Muscle of back (tissue), 11 donors: ENCODE data around the gene ADAMTS2. TPM values are rescaled to one million over a fixed set of nuclear protein-coding genes. Genes with fewer than 3 reads are reported as not detected.

Experiments
- DNase-seq, 3 donors: peaks; one replicate each; pipeline versions ENCODE4 v3.0.0 to v3.0.0-alpha.2; 2013
- polyA plus RNA-seq, 10 donors: library from polyadenylated mRNA; unstranded; fragments of 120-200 nt; gene quantifications; one replicate each; pipeline ENCODE4 v1.2.1, GENCODE V29; 2013; ENCODE audit not compliant: insufficient read length in 10 of 10

The ADAMTS2 gene
- polyA plus RNA-seq, 10 donors = 26.0 to 52.8 (median 42.1) TPM

DNA sequence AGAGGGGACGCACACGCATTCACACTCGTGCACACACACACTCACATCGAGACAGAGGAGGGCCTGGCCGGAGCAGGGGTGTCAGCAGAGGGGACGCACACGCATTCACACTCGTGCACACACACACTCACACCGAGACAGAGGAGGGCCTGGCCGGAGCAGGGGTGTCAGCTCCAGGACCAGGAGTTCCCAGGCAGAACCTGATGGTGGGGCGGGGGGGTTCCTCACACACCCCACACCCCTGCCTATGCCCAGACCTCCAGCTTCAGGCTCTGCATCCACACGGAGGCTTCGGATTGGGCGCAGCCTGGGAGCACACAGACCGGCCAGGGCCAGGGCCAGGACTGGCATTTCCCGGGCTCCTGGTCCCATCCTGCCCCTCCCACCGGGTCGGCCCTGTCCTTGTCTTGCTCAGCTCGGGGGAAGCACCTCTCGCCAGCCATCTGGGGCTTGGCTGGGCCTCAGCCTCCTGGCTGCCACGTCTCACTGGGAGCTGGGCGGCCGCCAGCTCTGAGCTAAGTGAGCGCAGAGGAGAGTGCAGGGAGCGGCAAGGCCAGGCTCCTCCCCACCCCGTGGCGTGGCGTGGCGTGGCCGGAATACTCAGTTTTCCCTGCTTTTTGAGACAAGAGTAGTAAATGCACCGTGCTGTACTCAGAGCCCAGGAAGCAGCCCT lies 31.3 kb downstream of the ADAMTS2 start:
- peak; percentile 90 to 97 (median 93) for DNase-seq

DNA sequence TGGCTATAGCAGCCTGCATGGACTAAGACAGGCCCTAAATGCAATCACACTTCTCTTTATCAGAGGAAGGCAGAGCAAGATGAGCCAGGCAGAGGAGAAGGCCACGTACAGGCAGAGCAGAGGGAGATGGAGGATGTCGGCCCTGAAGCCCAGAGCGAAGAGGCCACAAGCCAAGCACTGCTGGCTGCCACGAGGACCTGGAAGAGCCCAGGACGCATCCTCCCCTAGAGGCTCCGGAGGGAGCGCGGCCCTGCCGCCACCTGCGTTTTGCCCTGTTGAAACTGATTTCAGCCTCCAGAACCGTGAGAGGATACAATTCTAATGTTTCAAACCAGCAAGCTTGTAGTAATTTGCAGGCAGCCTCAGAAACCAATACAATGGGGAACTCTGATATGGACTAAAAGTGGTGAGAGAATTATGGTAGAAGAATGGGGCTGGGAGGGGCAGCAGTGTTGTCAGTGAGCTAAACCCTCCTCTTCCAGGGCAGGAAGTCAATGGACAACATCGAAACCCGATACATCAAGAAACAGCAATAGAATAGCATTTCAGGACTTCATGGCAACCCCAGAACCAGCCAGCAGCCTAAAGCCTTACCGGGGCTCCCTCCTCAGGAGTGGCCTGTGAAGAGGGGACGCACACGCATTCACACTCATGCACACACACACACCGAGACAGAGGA lies 32.6 kb downstream of the ADAMTS2 start:
- DNase-seq = no peak

DNA sequence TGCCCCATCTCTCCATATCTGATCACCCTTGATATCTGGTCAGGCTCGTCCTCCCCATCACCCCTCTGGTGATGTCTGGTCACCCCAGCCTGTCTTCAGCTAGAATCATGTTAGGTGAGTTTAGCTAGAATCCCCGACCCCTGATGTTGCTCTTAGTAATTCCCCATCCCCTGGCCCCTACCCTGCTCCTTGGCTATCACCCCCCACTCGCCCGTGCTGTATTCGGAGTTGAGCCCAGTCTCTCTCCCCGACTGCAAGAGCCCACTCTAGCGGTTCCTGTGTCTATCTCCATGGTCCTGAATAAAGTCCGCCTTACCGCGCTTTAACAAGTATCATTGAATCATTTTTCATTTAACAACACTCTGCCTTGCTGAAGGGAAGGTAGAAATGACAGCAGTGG lies 33.7 kb downstream of the ADAMTS2 start:
- no peak for DNase-seq

DNA sequence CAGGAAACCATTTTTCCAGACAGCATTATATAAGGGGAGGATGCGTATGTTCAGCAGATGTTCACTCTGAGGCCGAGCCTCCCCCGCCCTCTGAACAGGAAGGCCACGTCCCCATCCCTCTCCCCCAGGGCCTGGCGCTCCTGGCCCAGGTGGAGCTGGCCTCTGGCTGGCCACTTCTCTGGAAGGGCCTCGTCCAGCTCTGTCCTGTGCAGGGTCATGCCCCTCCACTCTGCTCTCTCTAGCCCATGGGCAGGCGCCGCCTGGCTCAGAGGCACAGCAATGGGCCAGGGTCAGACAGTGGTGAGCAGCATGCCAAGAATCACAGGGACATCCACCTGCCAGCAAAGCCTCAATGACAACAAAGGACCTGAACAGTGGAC lies 34.2 kb downstream of the ADAMTS2 start:
- no peak for DNase-seq

DNA sequence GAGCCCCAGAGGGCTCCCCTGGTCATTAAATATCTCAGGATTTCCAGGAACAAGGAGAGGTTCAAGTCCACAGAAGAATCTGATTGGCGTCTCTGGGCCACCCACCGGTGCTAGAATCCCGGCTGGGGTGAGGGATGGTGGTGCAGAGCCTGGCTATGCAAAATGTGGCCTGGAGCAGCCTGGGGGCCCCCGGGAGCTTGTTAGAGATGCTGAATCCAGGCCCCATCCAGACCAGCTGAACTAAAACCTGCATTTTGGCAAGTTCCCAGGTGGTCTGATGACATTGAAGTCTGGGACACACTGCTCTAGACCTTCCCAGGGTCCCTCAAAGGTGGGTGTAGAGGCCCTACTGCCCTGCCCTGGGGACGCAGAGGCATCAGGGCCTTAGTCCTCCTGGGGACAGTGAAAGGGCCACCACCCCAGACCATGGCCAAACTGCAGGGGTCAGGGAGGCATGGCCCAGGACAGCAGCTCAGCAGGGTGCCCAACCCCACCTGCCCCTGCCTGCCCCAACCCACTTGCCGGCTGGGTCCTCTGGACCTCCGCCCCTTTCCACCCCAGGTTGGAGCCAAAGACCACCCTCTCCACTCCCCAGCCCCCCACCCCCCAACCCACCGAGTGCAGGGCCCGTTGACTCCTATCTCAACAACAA lies 34.7 kb downstream of the ADAMTS2 start:
- DNase-seq = no peak

DNA sequence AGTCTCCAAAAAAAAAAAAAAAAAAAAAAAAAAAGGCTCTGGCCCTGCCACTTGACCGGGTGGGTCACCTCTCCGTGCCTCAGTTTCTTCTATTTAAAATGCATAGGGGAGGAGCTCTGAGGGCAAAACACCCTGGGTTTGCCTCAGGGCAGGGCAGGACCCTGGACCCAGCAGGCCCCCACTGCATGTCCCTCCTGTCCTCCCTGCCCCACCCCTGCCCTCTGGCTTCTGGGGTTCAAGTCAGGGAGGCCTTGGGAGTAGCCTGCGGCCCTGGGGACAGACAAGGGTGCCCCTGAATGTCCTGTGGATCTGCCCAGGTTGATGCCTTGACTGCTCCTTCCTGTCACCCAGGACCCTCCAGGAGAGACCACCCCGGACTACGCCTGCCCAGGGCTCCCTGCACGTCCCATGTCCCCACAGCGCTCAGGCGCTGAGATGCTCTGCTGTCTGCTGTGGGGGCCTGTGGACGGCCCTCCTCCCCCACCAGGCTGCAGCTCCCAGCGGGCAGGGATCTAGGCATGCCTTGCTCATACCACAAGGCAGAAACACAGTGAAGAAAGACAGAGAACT lies 35.4 kb downstream of the ADAMTS2 start:
- no peak for DNase-seq

DNA sequence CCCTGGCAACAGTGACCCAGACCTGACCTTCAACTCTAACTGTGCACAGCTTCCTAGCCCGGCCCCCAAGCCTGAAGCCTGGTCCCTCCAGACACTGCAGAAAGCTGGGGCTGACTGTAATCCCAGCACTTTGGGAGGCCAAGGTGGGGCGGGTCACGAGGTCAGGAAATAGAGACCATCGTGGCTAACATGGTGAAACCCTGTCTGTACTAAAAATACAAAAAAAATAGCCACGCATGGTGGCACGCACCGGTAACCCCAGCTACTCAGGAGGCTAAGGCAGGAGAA lies 35.9 kb downstream of the ADAMTS2 start:
- no peak for DNase-seq

DNA sequence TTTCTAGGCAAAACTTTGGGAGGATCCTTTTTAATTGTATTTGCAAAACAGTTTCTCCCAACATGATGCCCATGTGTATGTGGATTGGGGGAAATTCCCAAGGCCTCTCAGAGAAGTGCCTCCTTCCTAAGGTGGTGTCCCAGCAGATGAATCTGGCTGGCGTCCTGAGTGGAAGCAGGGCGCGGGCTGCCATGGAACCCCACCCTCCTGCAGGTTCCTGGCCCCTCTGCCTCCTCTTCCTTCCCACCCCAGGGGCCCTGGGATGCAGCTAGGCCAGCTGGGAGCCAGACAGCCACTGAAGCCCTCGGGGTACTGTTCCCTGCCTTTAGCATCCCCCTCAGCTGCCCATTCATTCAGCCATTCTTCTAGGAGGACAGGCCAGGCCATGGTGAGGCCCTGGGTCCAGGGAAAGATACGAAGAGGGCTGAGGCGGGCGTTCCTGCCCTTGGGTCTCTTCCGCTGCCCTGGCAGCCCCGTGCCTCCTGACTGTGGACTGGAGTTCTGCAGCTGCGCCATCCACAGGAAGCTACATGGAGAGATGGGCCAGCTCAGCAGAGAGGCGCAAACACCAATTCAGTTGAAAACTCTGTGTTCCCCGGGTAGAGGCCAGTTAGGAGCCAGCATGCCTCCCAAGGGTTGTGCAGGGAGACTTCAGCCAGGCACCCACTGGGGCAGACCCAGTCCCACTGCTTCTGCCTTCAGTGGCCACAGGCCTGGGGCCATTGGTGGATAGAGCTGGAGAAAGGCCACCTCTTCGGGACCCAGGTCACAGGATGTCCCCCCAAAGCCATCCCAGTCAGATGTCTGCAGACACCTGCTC lies 36.5 kb downstream of the ADAMTS2 start:
- DNase-seq = no peak

DNA sequence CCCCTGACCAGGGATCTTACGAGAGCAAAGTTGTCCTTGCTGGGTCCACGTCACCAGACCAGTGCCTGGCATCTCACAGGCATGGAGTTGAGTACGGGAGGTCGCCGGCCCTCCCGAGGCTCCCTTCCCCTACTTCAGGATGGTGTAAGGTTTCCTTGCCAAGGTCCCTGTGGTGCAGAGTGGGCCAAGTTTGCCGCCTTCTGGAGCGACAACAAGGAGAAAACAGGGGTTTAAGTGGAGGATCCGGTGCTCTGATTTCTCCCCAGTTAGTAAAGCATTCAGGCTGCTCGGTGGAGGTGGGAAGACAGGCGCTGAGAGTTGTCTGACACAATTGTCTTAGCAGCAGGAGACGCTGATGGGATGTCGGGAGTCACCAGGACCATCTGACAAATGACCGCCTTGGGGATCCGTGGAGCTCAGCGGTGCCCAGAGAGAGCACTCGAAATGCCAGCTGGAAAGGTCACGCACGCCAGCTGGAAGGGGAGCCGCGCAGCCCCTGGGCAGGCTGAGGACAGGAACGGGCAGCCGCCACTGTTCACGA lies 37.3 kb downstream of the ADAMTS2 start:
- no peak for DNase-seq

DNA sequence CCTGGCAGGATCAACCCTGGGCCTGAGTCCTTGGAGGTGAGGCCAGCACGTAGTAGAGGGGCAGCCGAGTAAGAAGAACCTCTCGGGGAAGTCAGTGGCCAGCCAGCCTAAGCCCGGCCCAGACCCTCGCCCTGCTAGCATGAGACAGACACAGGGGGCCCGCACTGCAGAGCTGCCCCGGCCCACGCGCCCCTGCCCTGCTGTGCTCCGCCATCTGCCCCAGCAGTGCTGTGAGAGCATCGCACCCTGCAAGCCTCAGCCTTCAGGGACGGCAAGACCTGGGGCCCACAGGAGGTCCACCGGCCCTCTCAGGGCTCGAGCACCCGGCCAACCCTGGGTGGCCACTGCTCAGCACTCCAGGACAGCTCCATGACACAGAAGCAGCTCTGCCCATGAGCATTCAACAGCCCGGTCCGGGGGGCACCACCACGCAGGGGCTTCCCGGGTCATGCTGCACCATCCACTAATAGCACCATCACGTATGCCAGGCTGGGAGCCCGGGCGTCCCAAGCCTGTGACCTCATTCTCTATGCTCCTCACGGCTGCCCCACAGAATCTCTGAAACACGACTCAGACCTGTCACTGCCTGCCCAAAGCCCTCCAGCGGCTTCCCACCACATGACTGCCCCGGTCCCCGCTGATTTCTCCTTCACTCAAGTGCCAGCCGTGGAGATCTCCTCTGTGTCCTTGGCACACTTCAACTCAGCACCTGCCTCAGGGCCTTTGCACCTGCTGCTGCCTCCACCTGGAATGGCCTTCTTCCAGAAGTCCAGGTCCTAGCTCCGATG lies 38.1 kb downstream of the ADAMTS2 start:
- DNase-seq = no peak

DNA sequence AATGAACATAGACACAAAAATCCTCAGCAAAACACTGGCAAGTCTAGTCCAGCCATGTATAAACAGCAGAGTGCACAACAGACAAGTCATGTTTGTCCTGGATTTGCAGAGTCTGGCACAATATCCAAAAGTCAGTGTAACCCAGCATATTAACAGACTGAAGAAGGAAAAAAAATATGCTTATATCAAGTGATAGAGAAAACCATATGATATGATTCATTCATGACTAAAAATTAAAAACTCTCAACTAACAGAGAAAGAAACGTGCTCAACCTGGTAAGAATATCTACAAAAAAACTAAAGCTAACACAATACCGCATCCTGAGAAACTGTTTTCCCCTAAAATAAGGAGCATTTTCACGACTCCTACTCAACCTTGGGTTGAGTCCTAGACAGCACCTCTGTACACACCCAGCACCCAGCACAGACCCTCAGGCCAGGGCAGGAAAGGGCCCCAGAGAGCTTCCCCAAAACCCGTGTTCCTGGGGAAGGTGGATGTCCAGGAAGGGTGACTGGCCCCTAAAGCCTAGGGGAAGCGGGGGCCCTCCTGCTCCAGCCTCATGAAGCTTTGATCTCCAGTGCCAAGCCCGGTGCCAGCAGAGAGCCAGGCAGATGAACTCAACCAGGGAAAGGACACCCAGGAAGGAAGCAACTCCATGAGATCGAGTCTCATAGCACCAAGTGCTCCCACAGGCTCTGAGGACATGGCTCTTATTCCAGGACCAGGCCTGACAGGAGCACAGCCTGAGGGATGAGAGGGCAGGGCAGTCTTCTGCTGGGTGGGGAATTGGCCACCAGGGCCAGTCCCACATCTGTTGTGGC lies 38.9 kb downstream of the ADAMTS2 start:
- no peak for DNase-seq

DNA sequence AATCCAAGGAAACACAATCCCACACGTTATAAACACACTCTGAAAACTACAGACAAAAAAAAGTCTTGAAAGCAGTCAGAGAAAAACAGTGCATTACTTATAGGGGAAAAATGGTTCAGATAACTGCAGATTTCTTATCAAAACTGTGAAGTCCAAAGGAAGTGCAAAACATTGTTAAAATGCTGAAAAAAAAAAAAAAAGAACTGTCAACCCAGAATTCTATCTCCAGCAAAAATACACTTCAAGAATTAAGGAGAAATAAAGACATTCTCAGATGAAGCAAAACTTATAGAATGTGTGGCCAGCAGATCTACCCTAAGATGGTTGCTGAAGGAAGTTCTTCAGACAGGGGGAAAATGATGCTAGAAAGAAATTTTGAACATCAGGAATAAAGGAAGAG lies 40.4 kb downstream of the ADAMTS2 start:
- no peak for DNase-seq

DNA sequence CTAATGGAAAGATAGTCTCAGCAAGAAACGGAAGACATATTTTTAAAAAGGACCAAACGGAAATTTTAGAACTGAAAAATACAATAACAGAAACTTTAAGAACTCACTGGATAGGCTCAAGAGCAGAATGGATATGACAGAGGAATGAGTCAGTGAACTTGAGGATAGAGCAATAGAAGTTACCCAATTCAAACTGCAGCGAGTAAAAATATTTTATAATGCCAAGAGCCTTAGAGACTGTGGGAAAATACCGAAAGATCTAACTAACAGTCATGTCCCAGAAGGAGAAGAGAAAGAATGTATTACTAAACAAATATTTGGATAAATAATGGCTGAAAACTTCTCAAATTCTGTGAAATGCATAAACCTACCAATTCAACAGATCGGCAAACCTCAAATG lies 40.8 kb downstream of the ADAMTS2 start:
- no peak for DNase-seq

DNA sequence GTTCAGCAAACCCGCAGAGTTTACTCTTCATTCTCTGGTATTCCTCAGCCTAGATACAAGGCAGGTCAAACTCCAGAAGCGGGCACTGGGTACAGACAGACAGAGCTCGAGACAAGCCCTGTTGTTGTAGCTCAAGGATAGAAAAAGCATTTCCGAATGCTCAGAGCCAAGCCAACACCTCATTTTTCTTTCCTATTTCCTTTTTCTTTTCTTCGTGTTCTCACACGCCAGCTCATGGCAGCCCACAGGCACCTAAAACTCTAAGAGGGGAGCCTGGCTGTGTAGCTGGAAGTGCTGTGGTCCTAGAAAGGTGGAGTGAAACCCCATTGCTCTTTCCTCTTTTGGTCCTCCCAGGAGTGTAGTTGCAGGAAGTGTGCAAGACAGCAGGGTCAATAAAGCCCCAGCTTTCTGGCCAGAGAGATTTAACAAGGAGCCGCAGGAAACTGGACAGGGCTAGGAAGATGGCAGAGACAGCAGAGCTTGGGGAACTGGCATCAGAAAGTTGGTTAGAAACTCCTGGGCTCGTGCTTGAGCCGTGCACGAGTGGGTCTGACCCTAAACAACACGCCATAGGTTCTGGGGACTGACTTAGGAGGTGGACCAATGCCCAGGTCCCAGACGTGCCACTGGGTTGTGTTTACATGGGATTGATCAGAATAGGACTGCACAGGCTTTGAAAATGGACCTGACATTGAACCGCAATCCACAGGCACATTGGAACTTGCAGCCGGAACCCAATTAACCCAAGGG lies 41.6 kb downstream of the ADAMTS2 start:
- no peak for DNase-seq

DNA sequence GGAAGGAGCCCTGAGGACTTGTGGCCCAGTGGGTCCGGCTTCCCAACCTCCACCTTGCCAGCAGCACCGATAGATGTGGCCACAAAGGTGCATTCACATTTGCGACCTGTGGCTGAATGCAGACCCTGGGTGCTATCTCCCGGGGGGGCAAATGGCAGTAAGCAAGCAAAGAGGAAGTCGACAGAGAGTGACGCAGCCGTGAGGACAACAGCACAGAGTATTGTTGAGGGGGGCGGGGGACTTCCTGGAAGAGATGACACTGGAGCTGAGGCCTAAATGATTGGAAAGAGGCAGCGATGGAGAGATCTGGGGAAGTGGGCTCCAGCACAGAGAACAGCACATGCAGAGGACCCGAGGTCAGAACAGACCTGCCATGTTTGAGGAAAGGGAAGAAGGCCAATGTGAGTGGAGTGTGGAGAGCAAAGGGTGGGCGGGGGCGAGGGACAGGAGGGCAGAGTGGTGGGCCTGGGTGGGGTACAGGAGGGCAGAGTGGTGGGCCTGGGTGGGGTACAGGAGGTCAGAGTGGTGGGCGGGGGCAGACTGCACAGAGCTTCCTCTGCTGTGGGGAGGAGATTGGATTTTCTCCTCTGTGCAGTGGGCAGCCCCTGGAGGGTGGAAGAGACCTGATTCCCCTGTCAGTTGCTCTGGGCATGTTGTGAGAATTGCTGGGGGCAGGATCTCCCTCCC lies 42.6 kb downstream of the ADAMTS2 start:
- DNase-seq = no peak

DNA sequence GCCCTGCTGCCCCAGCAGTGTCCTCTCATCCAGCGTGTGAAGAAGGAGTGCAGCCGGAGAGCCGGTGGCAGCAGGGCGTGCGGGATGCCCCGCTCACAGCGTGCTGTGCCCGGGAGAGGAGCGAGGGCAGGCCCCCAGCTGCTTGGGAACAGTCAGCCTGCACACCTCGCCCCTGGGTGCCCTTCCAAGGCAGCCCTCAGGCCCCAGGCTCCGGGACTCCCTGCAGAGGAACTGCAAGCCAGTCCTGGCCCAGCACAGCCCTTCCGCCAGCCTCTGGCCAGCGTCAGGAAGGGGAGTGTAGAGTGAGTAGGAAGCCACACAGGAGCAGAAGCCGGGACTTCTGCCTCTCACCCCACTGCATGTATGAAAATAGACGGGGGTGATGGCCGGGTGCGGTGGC lies 43.5 kb downstream of the ADAMTS2 start:
- DNase-seq = no peak

DNA sequence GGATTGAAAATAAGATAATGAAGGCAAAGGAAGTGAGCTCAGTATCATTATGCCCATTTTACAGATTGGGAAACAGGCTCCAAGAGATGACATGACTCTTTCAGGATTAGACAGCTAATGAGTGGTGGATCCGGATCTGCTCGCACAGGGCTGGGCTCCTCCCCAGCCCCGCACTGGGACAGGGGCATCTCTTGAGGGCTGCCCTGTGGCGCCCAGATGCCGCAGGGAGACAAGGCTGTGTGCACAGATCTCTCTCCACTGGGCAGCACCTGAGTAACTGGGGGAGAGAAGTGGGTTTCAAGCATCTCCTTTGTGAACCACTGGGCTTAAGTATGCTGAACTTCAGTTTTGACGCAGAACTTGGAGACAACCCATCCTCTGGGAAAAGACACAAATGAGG lies 43.9 kb downstream of the ADAMTS2 start:
- DNase-seq = no peak

DNA sequence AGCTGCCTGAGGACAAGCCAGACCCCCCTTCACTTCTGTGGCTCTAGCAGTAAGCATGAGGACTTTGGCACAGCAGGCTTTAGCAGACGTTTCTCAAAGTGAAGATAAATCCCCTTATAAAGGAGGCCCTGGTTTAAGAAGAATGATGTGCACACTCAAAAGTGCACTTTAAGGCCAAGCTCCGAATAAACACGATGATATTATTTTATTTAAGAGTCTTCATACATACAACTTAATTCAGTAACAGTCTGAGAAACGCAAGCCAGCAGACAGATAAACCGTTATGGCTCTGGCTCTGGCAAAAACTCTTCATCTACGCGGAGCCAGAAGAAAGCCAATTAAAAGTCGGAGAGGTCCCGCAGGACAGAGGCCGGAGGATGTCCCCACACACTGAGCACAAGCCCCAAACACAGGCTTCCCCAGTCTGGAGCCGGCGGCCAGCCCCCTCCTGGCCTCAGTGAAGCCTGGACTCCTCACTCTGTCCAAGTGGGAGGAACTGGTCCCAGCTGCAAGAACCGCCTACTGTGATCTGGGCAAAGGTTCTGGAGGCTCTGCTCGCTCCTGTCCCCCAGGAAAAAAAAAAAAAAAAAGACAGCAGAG lies 44.6 kb downstream of the ADAMTS2 start:
- peak in 2 of 3 donors; percentile 68 to 88 for DNase-seq
